Epithelial cell of prostate (primary cell): ENCODE results near the gene HAL.
A peak's percentile ranks its signal among the peaks of the same experiment; 100 is the strongest.
"Not testable (repeated sequence)": the region's sequence is repeated elsewhere in the genome, so short reads cannot be mapped to it uniquely, and the experiment has no call there.

Source experiments
- DNase-seq: peaks from one replicate; pipeline ENCODE4 v3.0.0-alpha.2; 2011; ENCODE audit warnings: low read depth, low spot score
- H3K27ac ChIP-seq: fragments of 450-650 bp; 2 replicates; pipeline ENCODE4 v1.5.1; 2017; ENCODE audit warnings: mild to moderate bottlenecking

Gene HAL

DNA sequence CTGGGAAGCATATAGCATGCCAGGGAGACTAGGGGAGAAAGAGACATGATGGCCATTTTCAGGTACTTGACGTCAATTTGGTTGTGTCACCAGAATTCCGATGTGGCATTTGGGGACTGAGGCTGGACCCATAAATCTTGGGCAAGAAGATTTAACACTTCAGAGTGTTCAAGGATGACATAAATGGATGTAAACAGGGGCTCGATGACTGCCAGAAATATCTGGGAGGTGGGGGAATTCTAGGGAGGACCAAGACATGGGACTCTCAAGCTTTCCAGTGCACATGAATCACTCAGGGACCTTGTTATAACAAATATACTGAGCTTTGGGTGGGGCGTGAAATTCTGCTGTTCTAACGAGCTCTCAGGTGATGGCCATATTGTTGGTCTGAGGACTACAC, 17.8 kb downstream of the HAL start:
- no peak overlapping the region for H3K27ac ChIP-seq
- no peak for DNase-seq

DNA sequence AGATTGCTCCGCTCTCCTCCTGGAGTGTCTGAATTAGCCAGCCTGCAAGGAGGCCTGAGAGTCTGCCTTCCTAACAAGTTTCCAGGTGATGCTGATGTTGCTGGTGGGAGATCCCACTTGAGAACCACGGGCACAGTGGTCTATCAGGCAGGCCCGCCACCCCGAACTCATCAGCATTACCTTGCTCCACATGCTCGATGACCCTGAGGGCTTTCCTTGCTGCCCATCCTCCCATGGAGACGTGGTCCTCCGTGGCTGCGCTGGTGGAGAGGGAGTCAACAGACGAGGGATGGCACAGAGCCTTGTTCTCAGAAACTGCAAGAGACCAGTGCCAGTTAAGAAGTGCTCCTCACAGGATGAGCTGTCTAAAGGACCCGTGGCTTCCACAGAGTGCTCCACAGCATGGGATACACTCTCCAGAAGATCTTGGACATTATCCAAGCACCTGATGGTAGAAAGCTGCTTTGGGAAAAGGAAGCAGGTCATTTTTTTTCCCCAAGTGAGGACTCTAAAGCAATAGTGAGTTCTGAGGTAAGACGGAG, 18.3 kb downstream of the HAL start:
- DNase-seq = no peak

DNA sequence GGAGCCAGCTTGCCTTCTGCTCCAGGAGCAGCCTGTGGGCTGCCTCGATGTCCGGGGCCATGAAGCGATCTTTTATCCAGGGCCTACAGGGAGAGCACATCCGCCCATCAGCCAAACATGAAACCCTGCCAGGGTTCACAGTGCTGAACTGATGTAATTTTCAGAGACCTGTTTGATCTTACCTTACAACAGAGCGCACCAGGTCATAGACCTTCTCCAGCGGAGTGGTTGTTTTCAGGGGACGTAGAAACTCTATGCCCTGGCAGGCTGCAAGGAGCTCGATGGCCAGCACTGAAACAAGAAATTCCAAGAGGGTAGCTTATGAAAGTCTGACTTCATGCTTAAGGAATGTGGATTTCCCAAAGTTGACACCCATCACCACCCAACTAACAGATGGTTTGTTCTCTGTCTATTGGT, 19.7 kb downstream of the HAL start:
- DNase-seq = no peak
- H3K27ac ChIP-seq = no peak overlapping the region

More for the DNA sequence above, 18.3 kb downstream of the HAL start:
- no peak overlapping the region for H3K27ac ChIP-seq

DNA sequence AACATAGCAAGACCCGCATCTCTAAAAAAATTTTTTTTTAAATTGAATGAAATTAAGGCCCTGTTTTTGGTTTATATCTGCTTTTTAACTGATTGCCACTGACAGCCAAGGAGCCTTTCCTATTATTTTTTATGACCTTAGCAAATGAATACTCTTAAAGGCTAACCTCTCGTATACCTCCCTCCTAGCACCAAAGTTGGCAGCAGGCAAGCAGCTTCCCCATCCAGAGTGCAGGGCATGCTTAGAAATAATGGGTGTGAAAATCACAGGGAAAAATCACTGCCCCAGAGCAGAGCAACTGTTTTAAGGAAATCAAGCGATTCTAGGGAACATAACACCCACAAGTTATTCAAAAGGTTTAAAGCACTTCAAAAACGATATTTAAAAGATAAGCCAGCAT, 20.7 kb downstream of the HAL start:
- H3K27ac ChIP-seq = no peak overlapping the region
- DNase-seq = no peak

DNA sequence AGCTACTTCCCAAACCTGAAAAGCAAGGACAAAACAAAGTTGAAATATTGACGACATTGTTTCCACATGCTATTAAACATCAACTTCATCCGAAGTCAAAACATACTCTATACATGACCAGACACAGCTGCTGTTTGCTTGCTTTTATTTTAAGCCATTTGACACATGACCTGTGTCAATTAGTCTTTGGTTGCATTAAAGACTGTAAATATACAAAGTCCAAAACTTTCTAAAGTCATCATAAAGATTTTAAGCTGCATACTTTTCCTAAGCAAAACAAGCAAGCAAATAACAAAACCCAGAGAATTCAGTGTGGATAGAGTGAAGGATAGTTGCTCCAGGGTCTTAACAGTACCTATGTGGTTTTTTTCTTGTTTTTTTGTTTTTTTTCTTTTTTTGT, 21.8 kb downstream of the HAL start:
- no peak overlapping the region for H3K27ac ChIP-seq
- DNase-seq = no peak

DNA sequence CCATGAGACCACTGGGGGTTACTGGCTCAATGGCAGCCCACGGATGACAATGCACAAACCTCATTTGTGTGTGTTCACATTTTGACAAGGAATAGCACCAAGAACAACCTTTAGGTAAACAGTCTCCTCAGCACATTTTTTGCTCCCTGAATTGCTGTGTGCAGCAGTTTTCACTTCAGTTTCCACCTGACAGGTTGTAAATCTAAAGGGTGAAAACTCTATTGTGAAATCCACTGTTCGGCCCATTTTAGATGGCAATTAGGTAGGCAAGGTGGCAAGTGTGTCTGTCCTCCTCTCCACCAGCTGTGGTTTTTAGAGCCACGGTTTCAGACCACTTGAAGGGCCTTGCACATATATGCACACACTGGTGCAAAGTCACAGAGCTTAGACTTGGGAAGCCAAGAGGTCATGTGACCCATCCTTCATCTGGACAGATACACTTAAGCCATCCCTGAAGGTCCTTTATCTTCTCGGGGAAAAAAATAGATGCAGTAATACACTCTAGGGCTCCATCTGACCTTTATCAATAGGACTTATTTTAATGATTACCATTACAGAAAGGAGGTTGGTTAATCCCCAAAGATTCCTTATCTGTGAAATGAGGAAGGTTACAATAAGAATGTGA, 23.2 kb downstream of the HAL start:
- DNase-seq = no peak
- H3K27ac ChIP-seq = no peak overlapping the region

DNA sequence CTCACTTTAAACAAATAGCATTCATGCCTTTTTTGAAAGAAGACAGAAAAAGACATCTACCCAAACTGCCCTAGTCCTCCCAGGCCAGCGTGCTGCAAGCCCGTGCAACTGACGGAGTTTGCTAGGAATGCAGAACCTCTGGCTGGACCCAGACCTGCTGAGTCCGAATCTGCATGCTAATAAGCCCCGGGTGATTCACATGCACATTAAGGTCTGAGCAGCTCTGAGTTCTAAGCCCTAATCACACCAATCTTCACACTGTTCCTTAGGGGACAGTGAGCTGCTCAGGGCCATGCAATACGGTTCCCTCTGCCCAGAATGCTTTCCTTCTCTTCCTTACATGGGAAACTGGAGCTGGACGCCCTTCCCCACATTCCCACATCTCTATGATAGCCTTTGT, 25.2 kb downstream of the HAL start:
- peak; percentile 22 for DNase-seq
- H3K27ac ChIP-seq = no peak overlapping the region

DNA sequence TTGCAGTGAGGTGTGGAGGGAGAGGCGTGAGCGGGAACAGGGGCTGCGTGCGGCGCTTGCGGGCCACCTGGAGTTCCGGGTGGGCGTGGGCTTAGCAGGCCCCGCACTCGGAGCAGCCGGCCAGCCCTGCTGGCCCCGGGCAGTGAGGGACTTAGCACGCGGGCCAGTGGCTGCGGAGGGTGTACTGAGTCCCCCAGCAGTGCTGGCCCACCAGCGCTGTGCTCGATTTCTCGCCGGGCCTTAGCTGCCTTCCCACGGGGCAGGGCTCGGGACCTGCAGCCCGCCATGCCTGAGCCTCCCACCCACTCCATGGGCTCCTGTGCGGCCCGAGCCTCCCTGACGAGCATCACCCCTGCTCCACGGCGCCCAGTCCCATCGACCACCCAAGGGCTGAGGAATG, 27.0 kb downstream of the HAL start:
- H3K27ac ChIP-seq, DNase-seq: not testable (repeated sequence)

DNA sequence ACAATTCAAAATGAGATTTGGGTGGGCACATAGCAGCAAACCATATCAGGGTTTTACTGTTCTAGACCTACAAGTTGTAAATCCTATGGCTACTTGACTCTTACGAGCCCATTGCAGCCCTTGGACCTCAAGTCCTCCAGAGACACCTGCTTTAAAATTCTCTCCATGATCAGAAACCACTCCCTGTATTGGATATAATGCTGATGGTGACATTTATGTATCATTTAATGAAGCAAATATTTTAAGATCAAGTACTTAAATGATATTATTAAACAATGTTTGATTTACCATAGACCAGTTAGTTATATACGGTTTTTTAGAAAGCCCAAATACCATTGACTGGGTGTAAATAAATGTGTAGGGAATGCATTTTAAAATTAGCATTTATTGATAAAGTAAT, 28.8 kb downstream of the HAL start:
- no peak overlapping the region for H3K27ac ChIP-seq
- no peak for DNase-seq

DNA sequence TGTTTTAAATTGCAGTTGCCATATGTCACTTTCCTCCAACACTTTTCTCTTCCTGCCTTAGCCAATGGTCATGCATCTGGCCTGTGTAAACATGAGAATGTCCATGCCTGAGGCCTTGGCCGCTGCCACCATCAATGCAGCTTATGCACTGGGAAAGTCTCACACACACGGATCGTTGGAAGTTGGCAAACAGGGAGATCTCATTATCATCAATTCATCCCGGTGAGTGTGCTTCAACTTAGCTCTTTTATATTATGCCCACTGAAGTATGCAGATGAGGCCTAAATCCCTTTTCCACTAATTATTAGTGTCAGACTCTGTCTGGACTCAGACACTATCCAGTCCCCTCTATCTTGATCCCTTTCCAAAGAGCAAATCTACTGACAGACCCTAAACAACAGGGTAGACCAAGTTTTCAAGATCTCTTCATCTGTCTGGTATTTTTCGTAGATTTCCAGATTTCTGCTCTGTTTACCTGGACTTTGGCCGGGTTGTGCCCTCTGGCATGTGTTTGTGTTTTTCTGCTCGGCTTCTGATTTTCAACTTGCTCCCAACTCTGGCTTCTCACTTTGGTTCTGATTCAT, 29.8 kb downstream of the HAL start:
- no peak for DNase-seq
- no peak overlapping the region for H3K27ac ChIP-seq

DNA sequence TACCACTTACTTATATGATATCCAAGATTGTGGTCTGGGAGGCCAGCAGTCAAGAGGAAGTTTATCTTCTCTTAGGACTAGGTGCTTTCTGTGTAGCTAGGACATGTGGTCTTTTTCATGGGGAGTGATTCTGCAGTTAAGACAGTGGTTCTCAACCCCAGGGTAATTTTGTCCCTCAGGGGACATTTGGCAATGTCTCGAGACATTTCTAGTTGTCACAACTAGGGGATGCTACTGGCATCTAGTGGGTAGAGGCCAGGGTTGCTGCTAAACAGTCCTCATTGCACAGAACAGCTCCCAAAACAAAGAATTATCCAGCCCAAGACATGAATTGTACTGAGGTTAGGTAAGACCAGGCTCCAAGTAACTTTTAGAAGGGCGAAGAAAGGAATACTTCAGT, 33.0 kb downstream of the HAL start:
- no peak overlapping the region for H3K27ac ChIP-seq
- no peak for DNase-seq

DNA sequence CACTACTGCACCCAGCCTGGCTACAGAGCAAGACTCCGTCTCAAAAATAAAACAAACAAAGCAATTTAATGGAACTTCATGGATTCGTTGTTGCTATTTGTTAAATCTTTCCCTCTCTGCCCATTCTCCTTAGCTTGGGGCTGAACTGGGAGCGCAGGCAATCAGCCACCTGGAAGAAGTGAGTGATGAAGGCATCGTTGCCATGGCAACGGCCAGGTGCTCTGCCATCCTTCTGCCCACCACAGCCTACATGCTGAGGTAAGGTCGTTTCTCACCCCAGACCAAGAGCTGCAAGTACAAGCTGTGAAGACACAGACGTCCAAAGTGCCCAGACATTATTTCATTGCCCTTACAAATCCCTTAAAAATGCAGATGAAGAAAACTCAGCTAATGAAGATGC, 33.9 kb downstream of the HAL start:
- no peak for DNase-seq
- no peak overlapping the region for H3K27ac ChIP-seq

DNA sequence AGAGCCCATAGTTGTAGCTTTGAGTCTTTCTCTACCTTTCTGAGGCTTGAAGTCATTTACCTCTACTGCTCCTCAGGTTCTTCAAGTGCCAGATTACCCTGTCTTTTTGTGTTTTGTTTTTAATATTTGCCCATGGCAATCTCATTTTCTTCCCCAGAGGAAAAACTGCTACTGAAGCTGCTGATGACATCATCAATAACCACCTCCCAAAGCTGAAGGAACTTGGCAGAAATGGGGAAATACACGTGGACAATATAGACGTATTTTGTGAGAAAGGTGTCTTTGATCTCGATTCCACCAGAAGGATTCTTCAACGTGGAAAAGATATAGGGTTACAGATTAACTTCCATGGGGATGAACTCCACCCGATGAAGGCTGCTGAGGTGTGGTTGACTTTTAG, 35.9 kb downstream of the HAL start:
- no peak for DNase-seq
- no peak overlapping the region for H3K27ac ChIP-seq

DNA sequence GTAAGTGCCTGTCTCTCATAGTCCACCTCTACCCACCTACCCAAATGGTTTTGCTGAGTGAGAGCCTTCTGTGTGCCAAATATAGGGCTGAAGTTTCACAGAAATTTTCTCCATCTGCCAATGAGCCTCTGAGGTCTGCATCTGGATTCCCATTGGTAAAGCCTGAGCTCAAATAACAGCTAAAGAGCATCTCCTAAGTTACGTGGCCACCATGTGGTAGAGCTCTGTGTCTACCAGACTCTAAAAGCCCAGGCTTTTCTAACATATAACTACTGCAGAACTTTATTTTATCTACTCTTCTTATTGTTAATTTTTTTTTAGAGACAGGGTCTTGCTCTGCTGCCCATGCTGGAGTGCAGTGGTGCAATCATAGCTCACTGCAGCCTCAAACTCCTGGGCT, 37.0 kb downstream of the HAL start:
- no peak overlapping the region for H3K27ac ChIP-seq
- no peak for DNase-seq

DNA sequence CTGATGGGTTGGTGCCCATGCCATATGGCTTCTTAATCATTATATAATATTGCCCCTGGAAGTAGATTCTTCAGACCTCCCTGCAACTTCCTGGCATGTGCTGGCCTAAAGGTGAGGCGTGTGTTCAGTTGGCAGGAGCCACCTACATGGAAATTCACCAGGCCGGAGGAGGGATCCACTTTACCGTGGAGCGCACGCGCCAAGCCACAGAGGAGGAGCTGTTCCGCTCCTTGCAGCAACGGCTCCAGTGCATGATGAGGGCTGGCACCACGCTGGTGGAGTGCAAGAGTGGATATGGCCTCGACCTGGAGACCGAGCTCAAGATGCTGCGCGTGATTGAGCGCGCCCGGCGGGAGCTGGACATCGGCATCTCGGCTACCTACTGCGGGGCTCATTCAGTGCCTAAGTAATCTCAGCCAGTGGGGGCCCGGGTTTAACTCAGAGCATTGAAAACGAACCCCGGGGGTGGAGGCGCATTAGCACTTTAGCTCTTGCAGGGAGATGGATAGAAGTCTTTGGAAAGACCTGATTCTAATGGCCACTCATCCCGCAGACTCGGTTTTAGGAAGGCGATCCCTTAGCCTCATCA, 39.5 kb downstream of the HAL start:
- no peak overlapping the region for H3K27ac ChIP-seq
- DNase-seq = no peak

DNA sequence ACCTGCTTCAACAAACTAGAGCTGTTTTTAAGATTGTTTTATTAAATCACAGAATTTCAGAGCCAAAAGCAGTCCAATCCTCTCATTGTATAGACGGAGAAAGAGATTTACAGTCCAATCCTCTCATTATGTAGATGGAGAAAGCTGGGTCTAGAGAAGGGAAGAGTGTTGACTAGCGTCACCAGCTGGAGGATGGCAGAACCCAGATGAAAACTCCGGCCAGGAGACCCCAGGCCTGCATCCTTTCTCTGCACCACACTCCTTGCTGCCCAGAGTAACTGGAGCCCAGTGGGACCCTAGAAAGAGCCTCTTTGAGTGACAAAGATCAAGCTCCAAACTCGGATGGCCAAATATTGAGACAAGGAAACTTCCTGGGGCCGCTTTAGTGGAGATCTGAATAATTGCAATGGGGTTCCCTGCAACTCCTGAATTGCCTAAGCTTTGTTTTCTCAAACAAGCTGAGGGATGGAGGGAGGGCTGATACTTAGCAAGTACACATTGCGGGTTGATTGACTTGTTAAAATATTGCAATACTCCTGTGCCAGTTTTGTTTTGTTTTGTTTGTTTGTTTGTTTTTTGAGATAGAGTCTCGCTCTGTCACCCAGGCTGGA, 40.5 kb downstream of the HAL start:
- no peak overlapping the region for H3K27ac ChIP-seq
- no peak for DNase-seq

DNA sequence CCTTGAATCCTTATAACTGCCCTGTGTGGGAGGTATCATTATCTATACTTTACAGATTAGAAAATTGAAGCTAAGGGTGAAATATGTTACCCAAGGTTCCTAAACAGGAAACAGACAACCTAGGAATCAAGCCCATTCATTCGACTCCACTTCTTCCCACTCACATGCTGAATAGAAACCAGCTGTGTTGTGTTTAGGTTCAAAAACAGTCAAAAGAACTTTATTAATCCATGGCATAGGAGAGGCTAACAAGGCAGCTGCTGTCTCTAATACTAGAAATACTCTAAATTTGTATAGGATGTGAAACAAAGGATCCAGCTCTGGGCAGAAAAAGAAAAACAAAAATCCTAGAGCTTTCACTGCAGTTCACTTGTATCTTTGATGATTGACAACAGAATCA, 43.1 kb downstream of the HAL start:
- H3K27ac ChIP-seq = no peak overlapping the region
- DNase-seq = no peak

DNA sequence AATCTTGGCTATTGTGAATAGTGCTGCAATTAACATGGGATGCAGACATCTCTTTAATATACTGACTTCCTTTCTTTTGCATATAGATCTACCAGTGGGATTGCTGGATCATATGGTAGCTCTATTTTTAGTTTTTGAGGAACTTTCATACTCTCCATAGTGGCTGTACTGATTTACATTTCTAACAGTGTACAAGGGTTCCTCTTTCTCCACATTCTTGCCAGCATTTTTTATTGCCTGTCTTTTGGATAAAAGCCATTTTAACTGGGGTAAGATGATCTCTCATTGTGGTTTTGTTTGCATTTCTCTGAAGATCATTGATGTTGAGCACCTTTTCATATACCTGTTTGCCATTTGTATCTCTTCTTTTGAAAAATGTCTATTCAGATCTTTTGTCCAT, 44.6 kb downstream of the HAL start:
- no peak overlapping the region for H3K27ac ChIP-seq
- DNase-seq = no peak

DNA sequence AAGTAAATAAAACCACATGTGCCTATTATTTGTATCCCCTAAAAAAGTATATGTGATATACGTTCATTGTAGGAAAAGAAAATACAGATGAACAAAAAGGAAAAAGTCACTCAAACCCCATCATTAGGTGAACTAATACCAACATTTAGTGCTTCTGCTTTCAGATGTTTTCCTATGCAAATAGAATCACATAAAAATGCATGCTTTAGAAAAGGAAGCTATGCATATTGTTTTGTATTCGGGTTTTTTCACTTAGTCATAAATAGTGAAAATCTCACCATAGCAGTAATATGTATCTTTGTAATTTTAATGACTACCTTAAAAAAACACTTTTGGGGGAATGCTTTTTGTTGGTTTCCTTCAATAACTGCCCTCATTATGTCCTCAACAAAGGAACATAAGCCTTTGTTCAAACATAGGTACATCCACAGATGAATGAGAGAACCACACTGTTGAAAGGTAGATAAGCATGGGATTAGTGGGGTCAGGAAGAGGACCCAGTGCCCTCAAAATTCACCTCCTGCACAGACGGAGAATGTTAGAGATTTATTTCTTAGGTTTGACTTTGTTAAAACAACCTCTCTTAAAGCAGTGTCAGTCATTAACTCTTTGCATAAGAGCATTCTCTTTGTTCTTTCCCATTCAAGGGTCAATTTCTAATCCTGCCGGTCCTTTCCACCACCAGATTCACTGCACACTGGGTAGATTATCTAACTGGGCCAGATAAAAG, 46.5 kb downstream of the HAL start:
- no peak overlapping the region for H3K27ac ChIP-seq

DNA sequence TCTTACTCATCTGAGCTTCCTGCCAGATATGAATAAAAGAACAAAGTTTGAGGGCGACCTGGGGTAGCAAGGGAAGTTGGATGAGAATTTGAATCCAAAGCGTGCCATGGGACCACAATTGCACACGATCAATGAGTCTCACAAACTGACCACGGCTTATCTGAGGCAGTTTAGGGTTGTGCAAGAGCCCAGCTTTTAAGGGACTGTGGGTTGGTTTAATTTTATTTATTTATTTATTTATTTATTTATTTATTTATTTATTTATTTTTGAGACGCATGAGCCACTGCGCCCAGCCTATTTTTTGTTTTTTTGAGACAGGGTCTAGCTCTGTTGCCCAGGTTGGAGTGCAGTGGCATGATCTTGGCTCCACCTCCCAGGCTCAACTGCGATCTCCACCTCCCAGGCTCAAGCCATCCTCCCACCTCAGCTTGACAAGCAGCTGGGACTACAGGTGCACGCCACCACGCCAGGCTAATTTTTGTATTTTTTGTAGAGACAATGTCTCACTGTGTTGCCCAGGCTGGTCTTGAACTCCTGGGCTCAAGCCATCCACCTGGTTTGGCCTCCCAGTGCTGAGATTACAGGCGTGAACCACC, 51.9 kb downstream of the HAL start:
- no peak for DNase-seq
- H3K27ac ChIP-seq = no peak overlapping the region

More for the DNA sequence above, 46.5 kb downstream of the HAL start:
- DNase-seq = no peak
